NCI-H1105 treated with DMSO at 0.1 percent for 48 hours (cell line): ENCODE results near the gene GTF2H1.

Source experiments
- DNase-seq: peaks from one replicate; lab custom pipeline; 2025; lab: John Stamatoyannopoulos, UW

Gene GTF2H1

DNA sequence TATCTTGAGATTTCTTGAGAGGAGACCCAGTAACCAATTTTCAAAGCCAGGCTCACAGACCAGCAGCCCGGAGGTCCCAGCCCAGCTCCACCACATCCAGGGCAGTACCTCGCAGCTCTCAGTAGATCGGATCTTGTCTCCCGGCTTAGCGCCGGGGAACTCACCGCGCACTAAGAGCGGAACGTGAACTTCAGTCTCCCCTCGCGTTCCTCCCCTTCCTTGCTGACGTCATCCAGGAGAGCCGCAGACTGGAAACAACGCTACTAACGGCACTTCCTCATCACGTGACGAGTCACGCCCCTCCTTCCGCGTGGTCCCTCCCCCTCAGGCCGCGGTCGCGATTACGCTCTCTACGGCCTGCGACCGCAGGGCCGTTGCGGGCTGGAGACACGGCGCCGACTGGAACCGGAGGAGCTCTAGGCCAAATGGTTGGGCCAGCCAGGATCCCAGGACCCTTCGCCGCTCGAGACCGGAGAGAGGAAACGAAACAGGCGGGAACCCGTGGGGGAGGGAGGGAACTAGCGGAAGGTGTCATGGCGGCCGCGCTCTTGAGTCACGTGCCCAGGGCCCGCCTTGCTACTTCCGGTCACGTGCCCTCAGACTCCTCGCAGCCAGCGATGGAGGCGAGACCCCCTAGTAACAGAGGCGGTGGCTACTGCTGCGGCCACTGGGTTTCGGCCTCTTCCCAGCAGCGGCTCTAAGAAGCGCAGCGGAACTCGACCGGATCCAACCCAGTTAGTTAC is at the start of gene GTF2H1, which contains the start of gene HPS5:
GTF2H1 (plus strand) TSS at position 599 of the 743 bp plus-strand sequence. CDS start 10,508 bp downstream, outside the sequence.
HPS5 (minus strand) TSS at position 172 of the 743 bp plus-strand sequence. CDS start 4,282 bp downstream, outside the sequence.
- peak; percentile 98 for DNase-seq

DNA sequence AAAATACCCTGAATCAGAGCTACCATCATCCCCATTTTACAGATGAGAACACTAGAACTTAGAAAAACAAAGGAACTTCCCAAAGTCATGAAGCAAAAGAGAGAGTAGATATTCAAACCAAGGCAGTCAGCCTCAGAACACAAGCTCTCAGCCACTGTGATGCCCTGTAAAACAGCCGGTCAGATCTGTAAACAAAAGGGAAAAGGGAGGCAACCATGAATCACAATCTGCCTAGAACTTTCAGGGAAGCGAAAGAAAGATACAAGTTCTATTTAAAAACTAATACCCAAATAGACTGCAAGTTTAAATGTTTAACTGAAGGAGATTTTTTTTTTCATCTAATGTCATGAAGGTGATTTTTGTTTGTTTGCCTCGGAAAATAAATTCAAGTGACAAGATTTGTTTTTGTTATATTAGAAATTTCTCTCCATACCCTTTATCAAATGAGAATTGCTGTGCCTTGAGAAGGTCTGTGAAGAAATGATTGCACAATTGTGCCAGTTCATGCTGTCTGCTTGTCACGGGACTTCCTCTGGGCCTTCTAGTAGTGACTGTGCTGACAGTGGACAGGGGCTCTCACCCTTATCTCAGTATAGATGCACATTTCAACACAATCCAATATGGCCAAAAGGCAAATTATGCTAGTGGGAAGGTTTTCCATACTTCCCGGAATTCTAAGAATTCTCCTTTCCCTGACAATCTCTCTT is 44.6 kb upstream of the GTF2H1 start:
- no peak for DNase-seq

DNA sequence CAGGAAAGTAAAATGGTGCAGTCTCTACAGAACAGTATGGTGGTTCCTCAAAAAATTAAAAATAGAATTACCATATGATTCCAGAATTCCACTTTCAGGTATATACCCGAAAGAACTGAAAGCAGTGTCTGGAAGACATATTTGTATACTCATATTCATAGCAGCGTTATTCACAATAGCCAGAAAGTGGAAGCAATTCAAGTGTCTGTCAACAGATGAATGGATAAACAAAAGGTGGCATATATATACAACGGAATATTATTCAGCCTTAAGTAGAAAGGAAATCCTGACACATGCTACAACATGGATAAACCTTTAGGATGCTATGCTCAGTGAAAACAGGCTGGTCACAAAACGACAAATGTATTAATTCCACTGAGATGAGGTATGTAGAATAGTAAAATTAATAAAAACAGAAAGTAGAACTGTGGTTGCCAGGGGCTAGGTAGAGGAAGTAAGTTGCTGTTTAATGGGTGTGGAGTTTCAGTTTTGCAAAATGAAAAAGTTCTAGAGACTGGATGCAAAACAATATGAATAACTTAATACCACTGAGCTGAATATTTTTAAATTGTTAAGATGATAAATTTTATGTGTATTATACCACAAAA is 41.8 kb upstream of the GTF2H1 start:
- DNase-seq, result no peak

DNA sequence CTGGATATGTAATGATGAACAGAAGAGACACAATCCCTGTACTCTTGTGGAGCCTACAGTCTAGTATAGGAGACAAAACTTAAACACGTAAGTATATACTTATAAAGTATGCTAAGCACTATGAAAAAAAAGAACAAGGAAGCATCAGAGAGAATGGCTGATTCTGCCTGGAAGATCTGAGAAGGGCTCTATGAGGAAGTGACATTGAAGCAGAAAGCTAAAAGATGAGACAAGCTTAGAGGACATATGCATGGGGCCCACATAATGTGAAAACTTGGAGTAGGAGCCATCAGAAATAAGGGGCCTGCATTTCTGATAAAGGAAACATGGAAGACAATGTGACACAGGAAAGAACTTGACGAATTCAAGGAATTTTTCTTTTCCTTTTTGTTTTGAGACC is 39.7 kb upstream of the GTF2H1 start:
- DNase-seq, result no peak

DNA sequence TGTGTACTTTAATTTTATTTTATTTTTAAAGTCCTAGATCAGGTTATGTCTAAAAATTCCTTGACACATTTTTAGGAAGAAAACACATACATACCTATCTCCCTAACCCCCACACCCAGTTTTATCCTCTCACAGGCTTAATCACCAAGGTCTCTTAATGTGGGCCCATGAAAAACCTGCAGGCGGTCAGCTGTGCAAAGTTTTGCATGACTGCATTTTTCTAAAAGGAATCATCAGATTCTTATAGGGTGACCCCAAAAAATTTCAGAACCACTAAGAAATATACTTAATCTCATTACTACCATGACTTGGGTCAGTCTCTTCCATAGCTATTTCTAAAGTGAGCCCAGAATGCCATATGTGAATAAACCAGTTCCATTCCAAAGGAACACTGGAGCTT is 36.5 kb upstream of the GTF2H1 start:
- DNase-seq, result no peak

DNA sequence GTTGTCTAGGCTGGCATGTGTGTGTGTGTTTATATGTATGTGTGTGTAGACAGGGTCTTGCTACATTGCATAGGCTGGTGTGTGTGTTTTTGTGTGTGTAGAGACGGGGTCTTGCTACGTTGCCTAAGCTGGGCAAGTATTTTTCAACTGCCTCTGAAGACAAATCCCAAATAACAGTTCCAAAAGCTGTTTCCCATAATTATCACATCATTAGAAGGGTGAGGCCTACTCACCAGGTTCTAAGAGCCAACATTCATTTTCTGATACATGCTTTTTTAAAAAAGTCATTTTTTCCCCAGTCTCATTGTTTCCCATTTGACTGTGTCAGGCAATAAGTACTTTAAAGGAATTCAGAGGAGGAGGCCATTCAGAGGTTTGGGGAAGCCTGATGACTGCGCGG is 33.5 kb upstream of the GTF2H1 start:
- DNase-seq, result no peak

DNA sequence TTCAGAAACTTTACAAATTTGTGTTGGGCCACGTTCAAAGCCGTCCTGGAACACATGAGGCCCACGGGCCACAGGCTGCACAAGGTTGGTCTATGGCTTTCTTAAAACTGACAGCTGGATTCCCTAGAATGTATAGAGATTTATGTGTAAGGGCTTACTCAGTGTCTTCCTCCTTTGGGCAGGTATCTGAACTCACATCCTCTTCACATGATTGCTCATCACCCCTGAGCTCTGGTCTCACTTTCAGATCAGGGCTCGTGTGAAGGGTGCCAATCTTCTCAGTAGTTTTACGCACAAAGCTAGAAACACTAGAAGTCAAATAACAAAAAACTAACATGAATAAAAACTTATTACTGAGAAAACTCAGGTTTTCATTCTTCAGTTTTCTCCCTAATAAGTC is 27.5 kb upstream of the GTF2H1 start:
- no peak for DNase-seq

DNA sequence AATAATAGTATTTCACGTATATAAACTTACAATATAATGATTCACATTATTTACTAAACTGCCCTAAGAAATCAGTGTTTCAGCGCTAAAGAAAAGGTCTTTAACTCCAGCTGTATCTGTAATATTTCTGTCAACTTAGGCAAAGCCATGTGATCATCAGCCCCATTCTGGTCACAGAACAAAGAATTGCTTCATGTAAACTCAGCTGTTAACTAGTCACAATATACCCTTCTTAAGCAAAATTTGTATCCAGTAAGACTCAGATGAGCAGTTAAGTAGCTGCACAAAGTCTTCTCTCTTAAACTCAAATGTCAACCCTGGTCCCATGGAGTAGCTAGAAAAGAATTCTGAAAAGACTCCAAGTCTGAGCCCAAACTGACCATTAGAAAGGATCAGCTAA is 27.1 kb upstream of the GTF2H1 start:
- DNase-seq, result no peak

DNA sequence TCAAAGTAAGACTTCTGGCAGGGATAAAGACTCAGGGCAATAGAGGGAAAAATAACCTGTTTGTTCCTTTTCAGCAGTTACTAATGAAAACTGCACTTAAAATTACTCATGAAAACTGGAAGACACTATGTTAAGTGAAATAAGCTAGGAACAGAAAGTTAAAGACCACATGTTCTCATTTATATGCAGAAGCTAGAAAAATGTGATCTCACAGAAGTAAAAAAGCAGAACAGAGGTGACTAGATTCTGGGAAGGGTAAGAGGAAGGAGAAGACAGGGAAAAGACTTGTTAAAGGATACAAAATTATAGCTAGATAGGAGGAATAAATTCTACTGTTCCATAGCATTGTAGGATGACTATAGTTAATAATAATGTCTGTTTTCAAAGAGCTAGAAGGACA is 22.6 kb upstream of the GTF2H1 start:
- DNase-seq, result no peak

DNA sequence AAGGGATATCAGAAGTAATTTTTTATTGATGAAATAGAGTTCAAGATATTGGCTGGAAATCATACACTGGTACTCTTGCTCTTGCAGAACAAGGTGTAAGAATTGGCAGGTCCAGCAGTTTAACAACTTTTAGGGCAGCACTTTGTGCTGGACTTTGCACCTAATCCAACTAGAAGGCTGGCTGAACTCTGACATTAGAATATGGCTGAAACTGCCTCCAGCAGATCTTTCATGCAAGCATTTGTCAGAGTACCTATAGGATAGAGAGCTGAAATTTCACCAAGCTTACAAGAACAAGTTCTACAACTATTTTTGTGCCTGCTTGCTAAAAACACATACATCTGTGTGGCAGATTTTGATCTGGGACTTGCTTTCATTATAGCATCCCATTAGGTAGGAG is 17.6 kb upstream of the GTF2H1 start:
- DNase-seq, result no peak

DNA sequence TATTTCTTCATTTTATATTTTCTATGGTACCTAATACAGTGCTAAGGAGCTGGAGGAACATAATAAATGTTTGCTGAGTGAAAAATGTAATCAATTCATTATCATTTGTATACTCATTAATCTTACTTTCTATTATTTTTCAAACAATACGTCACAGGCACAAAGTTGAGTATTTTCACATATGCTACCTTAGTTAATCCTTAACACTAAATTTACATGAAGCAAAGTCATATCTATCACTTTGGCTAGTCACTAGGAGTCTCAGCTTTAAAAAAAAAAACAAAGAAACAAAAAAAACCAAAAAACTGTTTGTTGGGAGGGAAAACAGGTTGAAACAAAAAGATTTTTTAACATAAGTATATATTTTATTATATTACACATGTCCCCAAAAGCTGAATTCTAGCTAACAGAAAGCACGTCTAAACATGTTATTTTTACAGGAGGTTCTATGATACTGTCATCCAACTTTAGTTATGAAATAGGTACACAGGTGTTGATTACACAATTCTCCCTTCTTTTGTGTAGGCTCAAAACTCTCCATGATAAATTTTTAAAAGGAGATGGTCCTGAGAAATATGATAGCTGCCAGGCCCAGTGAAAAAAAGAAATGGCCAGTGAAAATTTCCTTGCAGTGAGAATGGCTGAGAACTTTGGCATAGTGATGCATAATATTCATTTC is 14.8 kb upstream of the GTF2H1 start:
- DNase-seq, result no peak

DNA sequence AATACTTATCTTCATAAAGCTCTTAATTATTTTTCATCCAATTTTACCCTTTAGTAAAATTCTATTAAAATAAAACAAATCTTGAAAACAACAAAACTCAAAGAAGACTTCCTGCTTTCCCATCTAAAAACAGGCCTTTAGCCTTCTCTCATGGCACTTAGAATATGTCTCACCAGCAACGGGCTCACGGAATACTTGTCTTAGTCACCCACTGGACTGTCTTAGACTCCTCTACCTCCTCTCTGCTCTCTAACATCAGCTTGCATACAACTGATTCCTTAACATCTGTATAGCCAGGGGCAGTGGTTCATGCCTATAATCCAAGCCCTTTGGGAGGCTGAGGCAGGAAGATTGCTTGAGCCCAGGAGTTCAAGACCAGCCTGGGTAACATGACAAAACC is 14.1 kb upstream of the GTF2H1 start:
- DNase-seq, result no peak

DNA sequence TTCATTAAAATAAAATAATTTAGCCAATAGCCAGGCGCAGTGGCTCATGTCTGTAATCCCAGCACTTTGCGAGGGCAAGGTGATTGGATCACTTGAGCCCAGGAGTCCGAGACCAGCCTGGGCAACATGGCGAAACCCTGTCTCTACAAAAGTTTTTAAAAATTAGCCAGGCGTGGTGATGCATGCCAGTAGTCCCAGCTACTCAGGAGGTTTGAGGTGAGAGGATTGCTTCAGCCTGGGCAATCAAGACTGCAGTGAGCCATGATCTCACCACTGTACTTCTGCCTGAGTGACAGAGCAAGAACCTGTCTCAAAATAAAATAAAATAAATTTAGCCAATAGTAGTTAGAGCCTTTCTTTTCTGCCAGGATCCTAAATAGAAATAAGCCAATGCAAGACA is 12.7 kb upstream of the GTF2H1 start:
- DNase-seq, result no peak

DNA sequence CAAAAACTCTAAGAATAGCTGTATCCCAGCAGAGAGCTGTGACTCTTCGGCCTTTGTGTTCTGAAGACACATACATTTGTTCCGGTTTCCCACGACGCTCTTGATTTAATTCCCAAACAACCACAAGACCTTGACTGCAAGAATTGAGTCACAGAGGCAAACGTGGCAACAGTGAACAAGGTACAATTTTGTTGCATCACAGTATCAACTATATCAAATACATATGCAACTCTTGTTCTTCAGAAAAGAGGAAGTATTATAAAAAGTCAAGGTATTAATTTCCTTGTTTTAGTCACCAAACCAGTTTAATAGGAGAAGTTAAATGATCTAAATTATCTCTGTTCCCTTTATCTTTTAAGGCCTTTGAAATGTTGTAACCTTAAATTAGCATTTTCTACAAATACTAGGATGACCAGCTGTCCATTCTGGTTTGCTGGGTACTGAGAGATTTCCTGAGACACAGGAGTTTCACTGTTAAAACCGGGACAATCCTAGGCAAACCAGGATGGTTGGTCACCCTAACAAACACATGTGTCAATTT is 11.5 kb upstream of the GTF2H1 start:
- DNase-seq, result no peak

DNA sequence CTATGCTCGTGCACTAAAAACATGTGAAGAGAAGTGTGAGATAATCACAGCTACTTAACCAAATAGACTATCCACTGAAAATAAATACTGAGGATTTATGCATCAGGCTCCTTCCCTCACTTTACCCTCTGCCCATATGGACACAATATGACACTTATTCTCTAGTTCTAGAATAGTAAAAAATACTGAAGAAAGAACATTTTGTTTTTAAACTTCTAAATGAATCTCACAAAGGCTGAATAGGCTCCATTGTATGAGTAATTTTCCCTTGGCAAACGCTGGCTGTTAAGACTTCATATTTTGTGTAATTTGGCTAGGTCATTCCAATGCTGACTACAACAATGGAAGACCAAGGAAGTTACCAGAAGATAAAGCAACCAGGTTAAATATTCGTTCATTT is 10.4 kb upstream of the GTF2H1 start:
- DNase-seq, result no peak

DNA sequence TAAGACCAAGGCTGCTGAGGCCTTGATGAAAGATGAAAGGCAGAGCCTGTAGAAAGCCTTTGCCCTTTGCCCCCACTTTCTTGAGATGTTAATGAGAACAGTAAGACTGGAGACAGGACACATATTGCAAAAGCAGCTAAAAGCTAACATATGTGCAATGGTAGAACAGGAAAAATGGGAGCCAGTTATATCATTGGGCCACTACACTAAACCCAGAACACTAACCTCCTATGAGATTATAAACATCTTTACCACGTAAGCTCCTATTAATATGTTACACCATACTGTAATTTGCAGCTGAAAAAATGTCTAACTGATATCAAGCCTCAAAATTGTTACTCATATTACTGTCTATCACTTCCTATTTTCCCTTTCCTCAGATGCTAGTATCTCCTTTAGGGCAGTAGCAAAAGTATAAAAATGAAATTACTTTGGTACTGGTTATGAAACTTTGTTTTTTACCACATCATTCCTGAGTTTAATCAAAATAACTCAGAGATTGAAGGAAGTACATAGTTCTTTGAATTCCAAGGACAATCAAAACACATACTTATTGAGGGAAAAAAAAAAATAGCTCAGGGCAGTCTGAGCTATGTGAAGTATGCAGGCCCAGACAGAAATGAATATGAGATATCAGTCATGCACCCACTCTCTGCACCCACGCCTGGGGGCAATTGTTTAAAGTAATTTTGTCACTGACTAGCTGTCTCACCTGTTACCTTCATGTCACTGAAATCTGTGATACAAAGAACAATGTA is 9.5 kb upstream of the GTF2H1 start:
- DNase-seq, result no peak

DNA sequence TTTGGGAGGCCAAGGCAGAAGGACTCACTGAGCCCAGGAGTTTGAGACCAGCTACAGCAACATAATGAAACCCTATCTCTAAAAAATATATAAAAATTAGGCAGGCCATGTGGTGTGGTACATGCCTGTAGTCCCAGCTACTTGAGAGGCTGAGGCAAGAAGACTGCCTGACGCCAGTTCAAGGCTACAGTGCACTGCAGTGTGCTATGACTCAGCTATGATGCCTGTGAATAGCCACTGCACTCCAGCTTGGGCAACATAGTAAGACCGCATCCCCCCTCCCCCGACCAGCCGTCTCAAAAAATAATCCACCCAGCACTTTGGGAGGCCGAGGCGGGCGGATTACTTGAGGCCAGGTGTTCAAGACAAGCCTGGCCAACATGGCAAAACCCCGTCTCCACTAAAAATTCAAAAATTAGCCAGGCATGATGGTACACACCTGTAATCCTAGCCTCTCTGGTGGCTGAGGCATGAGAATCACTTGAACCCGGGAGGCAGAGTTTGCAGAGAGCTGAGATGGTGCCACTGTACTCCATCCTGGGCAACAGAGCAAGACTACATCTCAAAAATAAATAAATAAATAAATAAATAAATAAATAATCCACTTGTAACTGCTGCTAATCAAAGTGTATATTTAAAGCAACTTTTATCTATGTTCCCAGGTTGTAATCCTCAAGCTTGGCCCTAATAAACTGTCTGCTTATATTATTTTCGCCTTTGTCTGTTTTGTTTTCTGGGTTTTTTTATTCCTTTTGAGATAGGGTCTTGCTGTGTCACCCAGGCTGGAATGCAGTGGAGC is 8.2 kb upstream of the GTF2H1 start:
- DNase-seq, result no peak

DNA sequence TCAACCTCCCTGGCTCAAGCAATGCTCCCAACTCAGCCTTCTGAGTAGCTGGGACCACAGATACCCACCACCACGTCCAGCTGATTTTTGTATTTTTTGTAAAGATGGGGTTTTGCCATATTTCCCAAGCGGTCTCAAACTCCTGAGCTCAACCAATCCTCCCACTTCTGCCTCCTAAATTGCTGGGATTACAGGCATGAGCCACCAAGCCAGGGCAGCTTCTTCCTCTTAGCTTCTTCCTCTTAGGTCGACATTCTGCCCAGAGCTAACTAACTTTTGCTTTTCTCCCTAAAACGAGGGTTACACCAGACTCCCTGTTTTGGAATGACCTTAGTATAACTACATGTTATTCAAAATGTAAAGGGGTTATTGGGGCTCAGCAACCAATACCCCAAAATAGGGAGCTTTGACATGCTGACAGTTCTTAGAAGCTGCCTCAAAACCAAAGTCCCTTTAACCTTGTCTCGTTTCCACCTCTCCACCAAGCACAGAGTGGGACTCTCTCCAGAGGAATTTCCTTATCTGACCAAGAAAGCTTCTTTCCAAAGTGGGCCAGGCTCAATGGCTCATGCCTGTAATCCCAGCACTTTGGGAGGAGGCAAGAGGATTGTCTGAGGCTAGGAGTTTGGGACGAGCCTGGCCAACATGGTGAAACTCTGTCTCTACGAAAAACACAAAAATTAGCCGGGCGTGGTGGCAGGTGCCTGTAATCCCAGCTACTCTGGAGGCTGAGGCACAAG is 7.4 kb upstream of the GTF2H1 start:
- no peak for DNase-seq

DNA sequence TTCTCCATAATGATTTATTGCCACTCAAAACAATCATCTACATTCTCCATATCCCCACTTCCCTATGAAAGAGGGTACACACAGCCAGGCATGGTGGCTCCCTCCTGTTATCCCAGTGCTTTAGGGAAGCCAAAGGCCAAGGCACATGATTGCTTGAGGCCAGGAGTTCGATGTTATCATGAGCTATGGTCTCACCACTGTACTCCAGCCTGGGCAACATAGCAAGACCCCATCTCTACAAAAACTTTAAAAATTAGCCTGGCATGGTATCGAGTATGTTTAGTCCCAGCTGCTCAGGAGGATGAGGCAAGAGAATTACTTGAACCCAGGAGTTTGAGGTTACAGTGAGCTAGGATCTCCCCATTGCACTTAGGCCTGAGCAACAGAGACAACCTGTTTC is 6.5 kb upstream of the GTF2H1 start:
- no peak for DNase-seq

DNA sequence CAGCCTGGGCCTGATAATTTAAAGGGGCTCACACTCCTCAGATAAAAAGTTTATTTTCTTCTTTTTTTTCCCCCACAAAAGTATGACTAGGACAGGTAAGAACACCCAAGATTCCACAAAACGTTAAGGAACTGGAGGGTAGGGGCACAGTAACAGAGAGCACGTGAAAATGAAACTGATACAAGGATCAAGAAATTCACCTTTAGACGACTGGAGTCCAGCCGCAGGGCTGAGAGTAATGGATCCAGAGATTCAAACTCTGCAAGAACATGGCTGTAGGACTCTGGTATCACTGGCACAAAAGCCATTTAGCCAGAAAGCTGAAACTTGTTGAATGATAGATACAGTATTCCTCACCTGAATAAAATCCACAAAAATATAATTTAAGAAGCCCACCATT is 4.8 kb upstream of the GTF2H1 start:
- no peak for DNase-seq
